CD4-positive, alpha-beta T cell (primary cell): Measurements from ENCODE around the gene RBM17. TPM values are rescaled to one million over a fixed set of nuclear protein-coding genes. Genes with fewer than 3 reads are reported as not detected.

Experiments
- ATAC-seq: fragments of 200-7000 bp; cut with Tn5 transposase; one replicate; pipeline ENCODE4 v1.10.0; 2022; ENCODE audit warnings: mild to moderate bottlenecking; ENCODE audit not compliant: poor library complexity
- CTCF ChIA-PET: fragments of 350-600 bp; sonication (Branson Sonifier 250); formaldehyde crosslinking; loops from one replicate; lab custom pipeline; 2021; ENCODE audit warnings: antibody characterized with exemption, inconsistent platforms; lab: Charles Lee
- POLR2A ChIA-PET: fragments of 350-600 bp; sonication (Branson Sonifier 250); formaldehyde crosslinking; loops from one replicate; lab custom pipeline; 2021; ENCODE audit warnings: antibody characterized with exemption, inconsistent platforms; lab: Charles Lee
- DNase-seq, 14 experiments: peaks; one replicate each; pipeline ENCODE4 v3.0.0-alpha.2; 2013 to 2020; ENCODE audit warnings: mixed read lengths in 2 of 14
- H3K27ac ChIP-seq, 2 donors: one replicate each; pipeline versions ENCODE4 v1.5.1 to v1.7.0; 2013; ENCODE audit warnings: low read length in 2 of 2, low read depth in 1 of 2, mild to moderate bottlenecking in 1 of 2
- H3K27me3 ChIP-seq, 2 experiments: 1 replicate in 1 of 2; 2 replicates in 1 of 2; pipeline versions ENCODE4 v1.6.1 to v1.7.0; 2013; ENCODE audit warnings: low read length in 2 of 2, control low read depth in 1 of 2, mild to moderate bottlenecking in 1 of 2, moderate library complexity in 1 of 2; ENCODE audit not compliant: insufficient read depth in 2 of 2, control insufficient read depth in 1 of 2
- H3K36me3 ChIP-seq: one replicate; pipeline ENCODE4 v1.6.1; 2013; ENCODE audit warnings: low read length, control low read depth; ENCODE audit not compliant: insufficient read depth
- H3K4me1 ChIP-seq: one replicate; pipeline ENCODE4 v1.6.1; 2013; ENCODE audit warnings: low read length, control low read depth; ENCODE audit not compliant: insufficient read depth
- H3K4me3 ChIP-seq: one replicate; pipeline ENCODE4 v1.5.1; 2013; ENCODE audit warnings: mild to moderate bottlenecking, low read length, moderate library complexity
- H3K9me3 ChIP-seq, 2 experiments: 1 replicate in 1 of 2; 2 replicates in 1 of 2; pipeline versions ENCODE4 v1.6.1 to v1.7.0; 2013; ENCODE audit warnings: low read length in 2 of 2, mild to moderate bottlenecking in 2 of 2, control low read depth in 1 of 2, moderate library complexity in 1 of 2; ENCODE audit not compliant: control insufficient read depth in 1 of 2, insufficient read depth in 1 of 2
- H3K27ac Mint-ChIP-seq: one replicate; pipeline ENCODE4 v1.8.0; 2020; ENCODE audit warnings: mixed read lengths
- H3K27me3 Mint-ChIP-seq: one replicate; pipeline ENCODE4 v1.8.0; 2021; ENCODE audit warnings: mixed read lengths
- H3K36me3 Mint-ChIP-seq: one replicate; pipeline ENCODE4 v1.8.0; 2021; ENCODE audit warnings: low read depth, mixed read lengths
- H3K4me1 Mint-ChIP-seq: one replicate; pipeline ENCODE4 v1.8.0; 2021; ENCODE audit warnings: low read depth, mixed read lengths
- H3K4me3 Mint-ChIP-seq: one replicate; pipeline ENCODE4 v1.8.0; 2020; ENCODE audit warnings: mild to moderate bottlenecking, mixed read lengths
- H3K9me3 Mint-ChIP-seq: one replicate; pipeline ENCODE4 v1.8.0; 2020; ENCODE audit warnings: mixed read lengths
- intact Hi-C, 2 experiments: fragments of 100-400 bp; cut with DNase I in 1 of 2; cut with micrococcal nuclease in 1 of 2; formaldehyde crosslinking; loops; one replicate each; pipeline versions ENCODE4 v1.15.1 to v1.9.0; 2023 to 2025; cut with DNase I, micrococcal nuclease
- total RNA-seq, 174 experiments: library from RNA in 2 of 174; stranded (reverse) in 2 of 174; gene quantifications; one replicate each; pipeline ENCODE4 v1.2.3 and lab custom pipeline; 2021 to 2026
- TF ChIP-seq, protein P1 (sequence below): fragments of 200-600 bp; IDR thresholded peaks from one replicate; pipeline ENCODE4 v1.8.0; 2022; ENCODE audit warnings: antibody characterized with exemption, mild to moderate bottlenecking

The RBM17 gene
- total RNA-seq, 2 experiments from 2014 or later, result 143 to 150 TPM

DNA sequence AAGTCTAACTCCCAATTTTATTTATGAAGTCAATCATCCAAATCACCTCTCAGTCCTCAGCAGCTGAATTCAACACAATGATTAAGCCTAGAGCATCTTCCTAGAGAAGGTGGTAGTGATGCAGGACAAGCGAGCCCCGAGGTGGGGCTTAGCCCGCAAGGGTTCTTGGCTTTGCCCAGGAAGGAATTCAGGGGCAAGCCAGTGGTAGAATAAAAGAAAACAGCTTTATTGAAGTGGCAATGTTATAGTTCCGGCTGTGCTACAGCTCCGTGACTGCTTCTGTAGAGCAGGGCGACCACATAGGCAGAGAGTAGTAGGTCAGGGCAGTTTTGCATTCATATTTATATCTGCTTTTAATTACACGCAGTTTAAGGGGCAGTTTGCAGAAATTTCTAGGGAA is 44.8 kb upstream of the RBM17 start:
- CTCF ChIA-PET, result interaction anchor here (1.5 kb wide), 1 partner anchor 30 kb away, joined by 7 read pairs; no protein-coding TSS in a partner anchor
- peak; percentile 46 for ATAC-seq
- no peaks in the 10 kb centered on the region for H3K27me3 Mint-ChIP-seq
- peak overlapping the region; percentile 83 for H3K4me3 Mint-ChIP-seq
- H3K4me1 Mint-ChIP-seq, result peaks cover 79% of the 10 kb centered on the region
- no peaks in the 10 kb centered on the region for H3K36me3 Mint-ChIP-seq
- no peaks in the 10 kb centered on the region for H3K9me3 ChIP-seq
- H3K27ac ChIP-seq, result no peak overlapping the region
- H3K27ac Mint-ChIP-seq, result peak overlapping the region; percentile 77
- H3K27me3 ChIP-seq, result no peaks in the 10 kb centered on the region
- TF ChIP-seq, protein P1, sequence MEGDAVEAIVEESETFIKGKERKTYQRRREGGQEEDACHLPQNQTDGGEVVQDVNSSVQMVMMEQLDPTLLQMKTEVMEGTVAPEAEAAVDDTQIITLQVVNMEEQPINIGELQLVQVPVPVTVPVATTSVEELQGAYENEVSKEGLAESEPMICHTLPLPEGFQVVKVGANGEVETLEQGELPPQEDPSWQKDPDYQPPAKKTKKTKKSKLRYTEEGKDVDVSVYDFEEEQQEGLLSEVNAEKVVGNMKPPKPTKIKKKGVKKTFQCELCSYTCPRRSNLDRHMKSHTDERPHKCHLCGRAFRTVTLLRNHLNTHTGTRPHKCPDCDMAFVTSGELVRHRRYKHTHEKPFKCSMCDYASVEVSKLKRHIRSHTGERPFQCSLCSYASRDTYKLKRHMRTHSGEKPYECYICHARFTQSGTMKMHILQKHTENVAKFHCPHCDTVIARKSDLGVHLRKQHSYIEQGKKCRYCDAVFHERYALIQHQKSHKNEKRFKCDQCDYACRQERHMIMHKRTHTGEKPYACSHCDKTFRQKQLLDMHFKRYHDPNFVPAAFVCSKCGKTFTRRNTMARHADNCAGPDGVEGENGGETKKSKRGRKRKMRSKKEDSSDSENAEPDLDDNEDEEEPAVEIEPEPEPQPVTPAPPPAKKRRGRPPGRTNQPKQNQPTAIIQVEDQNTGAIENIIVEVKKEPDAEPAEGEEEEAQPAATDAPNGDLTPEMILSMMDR, result no peak
- no peak overlapping the region for H3K4me3 ChIP-seq
- H3K9me3 Mint-ChIP-seq, result no peaks in the 10 kb centered on the region
- peak in 1 of 14 experiments; percentile 17 for DNase-seq
- intact Hi-C loops, result no loop called here
- H3K36me3 ChIP-seq, result peaks cover 6% of the 10 kb centered on the region
- POLR2A ChIA-PET, result interaction anchor here (1.0 to 1.4 kb wide), 4 partner anchors 9 to 42 kb away, joined by 3 to 4 read pairs (median 4); no protein-coding TSS in a partner anchor
- peaks cover 56% of the 10 kb centered on the region for H3K4me1 ChIP-seq

DNA sequence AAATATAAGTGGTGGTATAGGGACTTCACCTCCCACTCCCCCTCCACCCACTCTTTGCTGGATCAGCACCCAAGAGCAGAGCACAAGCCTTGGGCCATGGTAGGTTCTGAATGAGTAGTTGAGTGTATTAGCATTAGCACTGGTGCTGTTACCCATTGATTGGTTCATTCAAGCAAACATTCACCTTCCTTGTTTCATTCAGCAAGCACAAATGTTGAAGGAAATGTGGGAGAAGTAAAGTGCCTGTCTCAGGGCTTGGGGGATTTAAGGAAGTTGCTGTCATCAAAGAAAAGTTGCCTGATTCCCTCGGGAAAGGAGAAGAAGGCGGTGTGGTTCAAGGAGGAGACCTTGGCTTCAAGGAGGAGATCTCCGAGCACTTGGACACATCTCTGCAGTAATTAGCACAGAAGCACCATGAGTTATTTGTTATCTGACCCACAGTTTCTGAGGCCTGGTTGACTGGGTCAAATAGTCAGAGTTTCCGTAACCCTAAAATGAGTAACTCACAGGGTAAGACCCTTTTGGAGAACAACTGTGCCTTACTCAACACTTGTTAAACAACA is 44.0 kb upstream of the RBM17 start:
- CTCF ChIA-PET, result interaction anchor here (1.3 kb wide), 1 partner anchor 42 kb away, joined by 3 read pairs; no protein-coding TSS in a partner anchor
- Mint-ChIP-seq H3K4me3 (peak overlapping the region; percentile 74), H3K27ac (peak overlapping the region; percentile 77), H3K36me3 (no peaks in the 10 kb centered on the region), H3K27me3 (no peaks in the 10 kb centered on the region), H3K4me1 (peaks cover 78% of the 10 kb centered on the region), H3K9me3 (no peaks in the 10 kb centered on the region)
- POLR2A ChIA-PET, result interaction anchor here (1.0 to 1.5 kb wide), 6 partner anchors 9 to 155 kb away, joined by 3 to 4 read pairs (median 4); partner anchors contain the start of genes ANKRD16 and FBH1
- Histone ChIP-seq H3K36me3 (peaks cover 6% of the 10 kb centered on the region), H3K27me3 (no peaks in the 10 kb centered on the region), H3K4me1 (peaks cover 58% of the 10 kb centered on the region), H3K9me3 (no peaks in the 10 kb centered on the region), H3K4me3 (peak overlapping the region; percentile 25), H3K27ac (peak overlapping the region in 1 of 2 donors; percentile 26)
- TF ChIP-seq, protein P1, result no peak
- DNase-seq (peak in 1 of 14 experiments; percentile 15), ATAC-seq (no peak)
- intact Hi-C loops, result loop anchor here in 1 of 2 experiments (5.0 kb wide), 1 partner anchor 68 kb away; the partner anchor contains the start of gene IL15RA

DNA sequence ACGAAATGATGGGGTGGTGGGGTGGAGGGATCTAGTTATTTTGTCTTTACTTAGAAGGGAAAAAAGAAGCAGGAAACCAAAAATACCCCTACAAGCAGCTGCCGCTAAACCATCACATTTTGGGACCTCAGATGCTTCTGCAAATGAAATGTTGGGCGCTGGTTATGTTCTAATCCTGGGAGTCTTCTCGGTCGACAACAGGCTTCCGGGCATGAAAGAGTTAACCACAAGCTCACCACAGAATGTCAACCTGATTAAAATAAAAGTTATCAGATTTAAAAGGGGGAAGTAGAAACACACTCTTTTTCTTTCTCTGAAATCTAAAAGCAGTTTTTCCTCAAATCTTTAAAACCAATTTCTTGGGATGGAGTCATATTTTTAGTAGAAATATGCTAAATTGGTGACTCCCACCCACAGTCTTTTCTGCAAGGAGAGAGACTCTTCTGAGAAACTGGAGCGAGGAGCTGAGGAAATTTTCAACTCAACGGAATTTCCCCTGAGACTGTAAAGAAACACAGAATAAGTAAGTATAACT is 43.5 kb upstream of the RBM17 start:
- intact Hi-C loops, result loop anchor here in 1 of 2 experiments (5.0 kb wide), 1 partner anchor 68 kb away; the partner anchor contains the start of gene IL15RA
- Histone ChIP-seq H3K4me3 (peak overlapping the region; percentile 25), H3K27ac (no peak overlapping the region), H3K36me3 (peaks cover 6% of the 10 kb centered on the region), H3K9me3 (no peaks in the 10 kb centered on the region), H3K4me1 (peaks cover 63% of the 10 kb centered on the region), H3K27me3 (no peaks in the 10 kb centered on the region)
- Mint-ChIP-seq H3K27me3 (no peaks in the 10 kb centered on the region), H3K27ac (peak overlapping the region; percentile 77), H3K4me1 (peaks cover 78% of the 10 kb centered on the region), H3K4me3 (peak overlapping the region; percentile 74), H3K9me3 (no peaks in the 10 kb centered on the region), H3K36me3 (no peaks in the 10 kb centered on the region)
- TF ChIP-seq, protein P1, result no peak
- POLR2A ChIA-PET, result interaction anchor here (0.5 to 1.5 kb wide), 4 partner anchors 9 to 200 kb away, joined by 3 to 4 read pairs (median 4); partner anchors contain the start of genes ANKRD16 and FBH1
- CTCF ChIA-PET, result interaction anchor here (1.0 to 1.3 kb wide), 2 partner anchors 31 to 41 kb away, joined by 3 read pairs; no protein-coding TSS in a partner anchor
- ATAC-seq (no peak), DNase-seq (peak in 4 of 14 experiments; percentile 18 to 56 (median 50))
